ENCODE data around the gene MCM3AP.

MCM3AP gene

DNA sequence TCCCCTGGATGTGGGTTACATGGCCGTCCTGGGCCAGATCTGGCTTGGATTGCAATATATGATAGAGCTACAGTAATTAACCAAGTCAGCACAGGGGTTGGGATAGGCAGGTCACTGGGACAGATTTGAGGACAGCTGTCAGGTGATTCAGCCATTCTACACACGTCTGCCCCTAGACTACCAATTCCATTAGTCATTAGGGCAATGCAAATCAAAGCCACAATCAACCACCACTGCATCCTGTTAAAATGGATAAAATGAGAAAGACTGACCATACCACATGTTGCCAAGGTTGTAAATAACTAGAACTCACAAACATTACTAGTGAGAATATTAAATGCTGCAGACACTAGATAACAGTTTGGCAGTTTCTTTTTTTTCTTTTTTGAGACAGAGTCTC lies 22.2 kb upstream of the MCM3AP start:
- peak; percentile 39; the same call in 1 of the 3 replicates for ATAC-seq
- TF ChIP-seq ZNF565 (CRISPR knock-in tag; conservative IDR thresholded peaks at IDR 0.05; ENCODE audit: low read depth) (no peak), PPARA (CRISPR knock-in tag; IDR thresholded peaks at IDR 0.05; ENCODE audit: borderline replicate concordance) (no peak)

DNA sequence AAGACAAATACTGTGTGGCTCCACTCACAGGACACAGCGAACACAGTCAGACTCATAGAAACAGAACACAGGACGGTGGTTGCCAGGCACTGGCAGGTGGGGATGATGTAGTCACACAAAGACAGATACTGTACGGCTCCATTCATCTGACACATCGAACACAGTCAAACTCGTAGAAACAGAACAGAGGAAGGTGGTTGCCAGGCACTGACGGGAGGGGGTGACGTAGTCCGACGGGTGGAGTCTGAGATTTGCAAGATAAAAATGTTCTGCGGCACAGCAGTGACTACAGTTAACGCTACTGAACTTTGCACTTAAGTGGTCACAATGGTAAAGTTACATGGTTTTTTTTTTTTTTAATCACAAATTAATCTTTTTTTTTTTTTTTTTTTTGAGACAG lies 19.5 kb upstream of the MCM3AP start:
- no peak for ATAC-seq
- TF ChIP-seq TOX (CRISPR knock-in tag; IDR thresholded peaks at IDR 0.05; ENCODE audit: borderline replicate concordance): no peak
- TF ChIP-seq ZNF8 (CRISPR knock-in tag; IDR thresholded peaks at IDR 0.05): no peak
- TF ChIP-seq SNAI2 (CRISPR knock-in tag; IDR thresholded peaks at IDR 0.05): no peak
- TF ChIP-seq, protein P1, sequence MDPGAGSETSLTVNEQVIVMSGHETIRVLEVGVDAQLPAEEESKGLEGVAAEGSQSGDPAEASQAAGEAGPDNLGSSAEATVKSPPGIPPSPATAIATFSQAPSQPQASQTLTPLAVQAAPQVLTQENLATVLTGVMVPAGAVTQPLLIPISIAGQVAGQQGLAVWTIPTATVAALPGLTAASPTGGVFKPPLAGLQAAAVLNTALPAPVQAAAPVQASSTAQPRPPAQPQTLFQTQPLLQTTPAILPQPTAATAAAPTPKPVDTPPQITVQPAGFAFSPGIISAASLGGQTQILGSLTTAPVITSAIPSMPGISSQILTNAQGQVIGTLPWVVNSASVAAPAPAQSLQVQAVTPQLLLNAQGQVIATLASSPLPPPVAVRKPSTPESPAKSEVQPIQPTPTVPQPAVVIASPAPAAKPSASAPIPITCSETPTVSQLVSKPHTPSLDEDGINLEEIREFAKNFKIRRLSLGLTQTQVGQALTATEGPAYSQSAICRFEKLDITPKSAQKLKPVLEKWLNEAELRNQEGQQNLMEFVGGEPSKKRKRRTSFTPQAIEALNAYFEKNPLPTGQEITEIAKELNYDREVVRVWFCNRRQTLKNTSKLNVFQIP (CRISPR knock-in tag; IDR thresholded peaks at IDR 0.05; ENCODE audit: borderline replicate concordance, low read depth): no peak
- TF ChIP-seq ZNF70 (CRISPR knock-in tag; IDR thresholded peaks at IDR 0.05): no peak
- no peak for TF ChIP-seq RARB (CRISPR knock-in tag; IDR thresholded peaks at IDR 0.05)
- TF ChIP-seq, protein P2, sequence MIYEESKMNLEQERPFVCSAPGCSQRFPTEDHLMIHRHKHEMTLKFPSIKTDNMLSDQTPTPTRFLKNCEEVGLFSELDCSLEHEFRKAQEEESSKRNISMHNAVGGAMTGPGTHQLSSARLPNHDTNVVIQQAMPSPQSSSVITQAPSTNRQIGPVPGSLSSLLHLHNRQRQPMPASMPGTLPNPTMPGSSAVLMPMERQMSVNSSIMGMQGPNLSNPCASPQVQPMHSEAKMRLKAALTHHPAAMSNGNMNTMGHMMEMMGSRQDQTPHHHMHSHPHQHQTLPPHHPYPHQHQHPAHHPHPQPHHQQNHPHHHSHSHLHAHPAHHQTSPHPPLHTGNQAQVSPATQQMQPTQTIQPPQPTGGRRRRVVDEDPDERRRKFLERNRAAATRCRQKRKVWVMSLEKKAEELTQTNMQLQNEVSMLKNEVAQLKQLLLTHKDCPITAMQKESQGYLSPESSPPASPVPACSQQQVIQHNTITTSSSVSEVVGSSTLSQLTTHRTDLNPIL (CRISPR knock-in tag; IDR thresholded peaks at IDR 0.05; ENCODE audit: low read depth): no peak
- no peak for TF ChIP-seq CSDC2 (CRISPR knock-in tag; IDR thresholded peaks at IDR 0.05)
- TF ChIP-seq, protein P3, sequence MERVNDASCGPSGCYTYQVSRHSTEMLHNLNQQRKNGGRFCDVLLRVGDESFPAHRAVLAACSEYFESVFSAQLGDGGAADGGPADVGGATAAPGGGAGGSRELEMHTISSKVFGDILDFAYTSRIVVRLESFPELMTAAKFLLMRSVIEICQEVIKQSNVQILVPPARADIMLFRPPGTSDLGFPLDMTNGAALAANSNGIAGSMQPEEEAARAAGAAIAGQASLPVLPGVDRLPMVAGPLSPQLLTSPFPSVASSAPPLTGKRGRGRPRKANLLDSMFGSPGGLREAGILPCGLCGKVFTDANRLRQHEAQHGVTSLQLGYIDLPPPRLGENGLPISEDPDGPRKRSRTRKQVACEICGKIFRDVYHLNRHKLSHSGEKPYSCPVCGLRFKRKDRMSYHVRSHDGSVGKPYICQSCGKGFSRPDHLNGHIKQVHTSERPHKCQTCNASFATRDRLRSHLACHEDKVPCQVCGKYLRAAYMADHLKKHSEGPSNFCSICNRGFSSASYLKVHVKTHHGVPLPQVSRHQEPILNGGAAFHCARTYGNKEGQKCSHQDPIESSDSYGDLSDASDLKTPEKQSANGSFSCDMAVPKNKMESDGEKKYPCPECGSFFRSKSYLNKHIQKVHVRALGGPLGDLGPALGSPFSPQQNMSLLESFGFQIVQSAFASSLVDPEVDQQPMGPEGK (CRISPR knock-in tag; IDR thresholded peaks at IDR 0.05; ENCODE audit: borderline replicate concordance): no peak
- no peak for TF ChIP-seq ZFP3 (CRISPR knock-in tag; IDR thresholded peaks at IDR 0.05)
- no peak for TF ChIP-seq ARNTL (CRISPR knock-in tag; IDR thresholded peaks at IDR 0.05; ENCODE audit: borderline replicate concordance, low read depth)
- TF ChIP-seq ZFP30 (CRISPR knock-in tag; IDR thresholded peaks at IDR 0.05): no peak
- TF ChIP-seq, protein P4, sequence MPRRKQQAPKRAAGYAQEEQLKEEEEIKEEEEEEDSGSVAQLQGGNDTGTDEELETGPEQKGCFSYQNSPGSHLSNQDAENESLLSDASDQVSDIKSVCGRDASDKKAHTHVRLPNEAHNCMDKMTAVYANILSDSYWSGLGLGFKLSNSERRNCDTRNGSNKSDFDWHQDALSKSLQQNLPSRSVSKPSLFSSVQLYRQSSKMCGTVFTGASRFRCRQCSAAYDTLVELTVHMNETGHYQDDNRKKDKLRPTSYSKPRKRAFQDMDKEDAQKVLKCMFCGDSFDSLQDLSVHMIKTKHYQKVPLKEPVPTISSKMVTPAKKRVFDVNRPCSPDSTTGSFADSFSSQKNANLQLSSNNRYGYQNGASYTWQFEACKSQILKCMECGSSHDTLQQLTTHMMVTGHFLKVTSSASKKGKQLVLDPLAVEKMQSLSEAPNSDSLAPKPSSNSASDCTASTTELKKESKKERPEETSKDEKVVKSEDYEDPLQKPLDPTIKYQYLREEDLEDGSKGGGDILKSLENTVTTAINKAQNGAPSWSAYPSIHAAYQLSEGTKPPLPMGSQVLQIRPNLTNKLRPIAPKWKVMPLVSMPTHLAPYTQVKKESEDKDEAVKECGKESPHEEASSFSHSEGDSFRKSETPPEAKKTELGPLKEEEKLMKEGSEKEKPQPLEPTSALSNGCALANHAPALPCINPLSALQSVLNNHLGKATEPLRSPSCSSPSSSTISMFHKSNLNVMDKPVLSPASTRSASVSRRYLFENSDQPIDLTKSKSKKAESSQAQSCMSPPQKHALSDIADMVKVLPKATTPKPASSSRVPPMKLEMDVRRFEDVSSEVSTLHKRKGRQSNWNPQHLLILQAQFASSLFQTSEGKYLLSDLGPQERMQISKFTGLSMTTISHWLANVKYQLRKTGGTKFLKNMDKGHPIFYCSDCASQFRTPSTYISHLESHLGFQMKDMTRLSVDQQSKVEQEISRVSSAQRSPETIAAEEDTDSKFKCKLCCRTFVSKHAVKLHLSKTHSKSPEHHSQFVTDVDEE (CRISPR knock-in tag; IDR thresholded peaks at IDR 0.05): no peak

DNA sequence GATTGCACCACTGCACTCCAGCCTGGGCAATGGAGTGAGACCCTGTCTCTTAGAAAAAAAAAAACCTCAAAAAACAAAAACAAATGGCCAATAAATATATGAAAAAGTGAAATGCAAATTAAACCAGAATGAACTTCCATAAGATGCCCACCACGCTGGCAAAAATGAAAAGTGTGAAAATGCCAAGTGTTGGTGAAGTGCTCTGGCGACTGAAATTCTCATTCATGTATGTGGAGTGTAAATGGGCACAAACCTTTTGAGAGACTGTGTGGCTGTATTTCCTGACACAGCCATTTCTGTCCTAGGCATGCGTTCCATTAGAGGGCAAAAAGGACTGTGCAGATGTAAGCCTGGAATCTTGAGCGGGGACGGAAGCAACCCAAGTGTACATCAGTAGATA lies 19.0 kb upstream of the MCM3AP start:
- ATAC-seq: no peak

DNA sequence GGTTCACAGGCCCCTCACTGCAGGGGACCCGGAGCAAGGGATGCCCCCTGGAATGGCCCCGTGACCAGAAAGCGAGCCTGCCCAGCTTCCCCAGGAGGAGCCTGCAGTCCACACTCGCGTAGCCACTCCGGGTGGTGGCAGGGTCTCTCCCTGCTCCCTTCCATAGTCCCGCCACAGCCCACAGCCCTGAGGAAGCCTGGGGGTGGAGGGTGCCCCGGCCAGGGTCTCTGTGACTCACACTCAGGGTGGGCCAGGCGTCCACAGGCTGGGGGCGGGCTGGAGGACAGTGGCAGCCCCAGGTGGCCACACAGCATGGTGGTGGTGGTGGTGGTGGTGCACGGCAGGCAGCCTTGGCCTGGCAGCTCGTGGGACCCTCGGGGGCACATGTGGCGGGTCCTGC lies 16.3 kb upstream of the MCM3AP start:
- ATAC-seq: no peak
- TF ChIP-seq ESRRG (CRISPR knock-in tag; IDR thresholded peaks at IDR 0.05) (no peak), ZNF70 (CRISPR knock-in tag; IDR thresholded peaks at IDR 0.05) (no peak), OSR1 (CRISPR knock-in tag; IDR thresholded peaks at IDR 0.05) (no peak), TOX (CRISPR knock-in tag; IDR thresholded peaks at IDR 0.05; ENCODE audit: borderline replicate concordance) (no peak), ZFP30 (CRISPR knock-in tag; IDR thresholded peaks at IDR 0.05) (no peak), ARNTL (CRISPR knock-in tag; IDR thresholded peaks at IDR 0.05; ENCODE audit: borderline replicate concordance, low read depth) (no peak), ZFP3 (CRISPR knock-in tag; IDR thresholded peaks at IDR 0.05) (no peak), TCF4 (CRISPR knock-in tag; IDR thresholded peaks at IDR 0.05; ENCODE audit: borderline replicate concordance) (no peak)
- TF ChIP-seq, protein P1 (CRISPR knock-in tag; IDR thresholded peaks at IDR 0.05; ENCODE audit: borderline replicate concordance, low read depth): no peak
- TF ChIP-seq, protein P5, sequence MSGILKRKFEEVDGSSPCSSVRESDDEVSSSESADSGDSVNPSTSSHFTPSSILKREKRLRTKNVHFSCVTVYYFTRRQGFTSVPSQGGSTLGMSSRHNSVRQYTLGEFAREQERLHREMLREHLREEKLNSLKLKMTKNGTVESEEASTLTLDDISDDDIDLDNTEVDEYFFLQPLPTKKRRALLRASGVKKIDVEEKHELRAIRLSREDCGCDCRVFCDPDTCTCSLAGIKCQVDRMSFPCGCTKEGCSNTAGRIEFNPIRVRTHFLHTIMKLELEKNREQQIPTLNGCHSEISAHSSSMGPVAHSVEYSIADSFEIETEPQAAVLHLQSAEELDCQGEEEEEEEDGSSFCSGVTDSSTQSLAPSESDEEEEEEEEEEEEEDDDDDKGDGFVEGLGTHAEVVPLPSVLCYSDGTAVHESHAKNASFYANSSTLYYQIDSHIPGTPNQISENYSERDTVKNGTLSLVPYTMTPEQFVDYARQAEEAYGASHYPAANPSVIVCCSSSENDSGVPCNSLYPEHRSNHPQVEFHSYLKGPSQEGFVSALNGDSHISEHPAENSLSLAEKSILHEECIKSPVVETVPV (CRISPR knock-in tag; IDR thresholded peaks at IDR 0.05): no peak
- TF ChIP-seq, protein P4 (CRISPR knock-in tag; IDR thresholded peaks at IDR 0.05): no peak

More for the DNA sequence above, 19.0 kb upstream of the MCM3AP start:
- TF ChIP-seq TCF4 (CRISPR knock-in tag; IDR thresholded peaks at IDR 0.05; ENCODE audit: borderline replicate concordance): no peak
- no peak for TF ChIP-seq CSDC2 (CRISPR knock-in tag; IDR thresholded peaks at IDR 0.05)
- TF ChIP-seq, protein P2 (CRISPR knock-in tag; IDR thresholded peaks at IDR 0.05; ENCODE audit: low read depth): no peak
- no peak for TF ChIP-seq ZNF70 (CRISPR knock-in tag; IDR thresholded peaks at IDR 0.05)
